ENCODE results near the gene RALB.
"Not testable (repeated sequence)": the region's sequence is repeated elsewhere in the genome, so short reads cannot be mapped to it uniquely, and the experiment has no call there.

Gene RALB

DNA sequence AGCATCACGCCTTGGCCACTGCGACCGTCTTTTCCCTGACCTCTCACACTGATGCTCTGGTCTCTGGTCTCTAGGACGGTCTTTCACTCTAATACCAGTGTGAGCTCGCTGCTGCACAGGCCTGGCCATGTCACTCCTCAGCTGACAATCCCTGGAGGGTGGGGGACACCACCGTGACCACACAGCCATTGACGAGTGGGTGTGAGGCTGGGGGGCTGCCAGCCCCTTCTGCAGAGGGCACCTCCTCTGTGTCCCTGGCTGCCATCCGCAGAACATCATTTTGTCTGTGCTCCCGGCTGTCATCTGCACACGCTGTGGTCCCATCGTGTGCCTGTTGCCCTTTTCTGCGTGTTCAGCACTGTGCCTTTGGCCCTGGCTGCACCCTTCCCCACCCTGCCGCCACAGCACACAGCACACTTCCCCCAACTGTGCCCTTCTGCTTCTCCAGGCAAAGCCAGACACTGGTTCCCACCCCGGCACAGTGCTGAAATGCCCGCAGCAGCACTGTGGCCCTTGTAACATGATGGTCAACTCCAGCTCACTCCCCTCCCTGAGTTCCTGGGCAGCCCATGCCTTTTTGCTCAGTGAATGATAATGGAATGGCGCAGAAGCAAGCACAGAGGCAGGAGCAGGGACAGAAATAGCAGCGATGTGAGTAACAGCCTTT is 62.8 kb downstream of the RALB start:
- DNase-seq (ENCODE audit: low spot score): no peak

DNA sequence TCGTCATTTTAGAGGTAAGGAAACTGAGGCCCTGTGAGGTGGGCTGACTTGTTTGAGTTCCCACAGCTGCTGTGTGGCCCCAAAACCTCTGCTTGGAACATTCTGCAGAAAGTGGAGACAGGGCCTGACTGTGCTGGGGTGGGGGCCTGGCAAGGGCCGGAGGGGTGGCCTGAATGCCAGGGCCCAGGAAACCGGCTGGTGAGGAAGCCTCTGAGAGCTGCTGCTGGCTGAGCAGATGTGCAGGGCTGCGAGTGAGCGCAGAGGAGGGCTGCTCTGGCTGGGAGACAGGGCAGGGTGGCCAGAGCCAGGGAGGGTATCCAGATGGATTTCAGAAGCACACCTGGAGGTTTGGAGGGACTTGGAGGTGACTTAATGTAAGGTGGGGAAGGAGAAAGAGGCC is 63.4 kb downstream of the RALB start:
- DNase-seq (ENCODE audit: low spot score): no peak

DNA sequence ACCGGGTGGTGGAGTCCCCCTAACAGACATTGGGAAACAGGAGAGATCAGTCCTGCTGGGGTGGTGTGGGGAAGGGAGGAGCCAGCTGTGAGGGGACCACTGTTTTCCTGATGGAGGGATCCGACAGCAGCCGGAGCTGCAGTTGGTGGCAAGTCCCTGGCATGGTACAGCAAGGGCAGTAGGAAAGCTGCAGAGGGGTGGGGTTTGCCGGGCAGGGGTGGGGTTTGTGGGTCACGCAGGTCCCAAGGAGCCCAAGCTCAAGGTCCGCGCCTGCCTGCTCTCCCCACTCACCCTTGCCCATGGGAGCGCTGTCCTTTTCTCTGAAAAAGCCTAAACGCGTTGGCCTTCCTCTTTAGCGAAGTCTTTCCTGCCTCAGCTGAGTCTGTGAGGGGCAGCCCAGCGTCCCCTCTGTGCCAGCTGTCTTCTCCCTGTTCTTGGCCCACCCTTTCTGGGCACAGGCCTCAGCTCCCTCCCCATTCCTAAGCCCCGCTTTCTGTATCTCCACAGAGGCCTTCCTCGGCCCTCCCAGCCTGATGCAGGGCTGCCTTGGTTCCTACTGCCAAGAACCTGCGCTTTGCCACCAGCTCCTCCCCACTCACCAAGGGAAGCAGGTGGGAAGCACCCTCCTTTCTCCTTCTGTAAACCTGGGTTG is 64.0 kb downstream of the RALB start:
- DNase-seq (ENCODE audit: low spot score): no peak

DNA sequence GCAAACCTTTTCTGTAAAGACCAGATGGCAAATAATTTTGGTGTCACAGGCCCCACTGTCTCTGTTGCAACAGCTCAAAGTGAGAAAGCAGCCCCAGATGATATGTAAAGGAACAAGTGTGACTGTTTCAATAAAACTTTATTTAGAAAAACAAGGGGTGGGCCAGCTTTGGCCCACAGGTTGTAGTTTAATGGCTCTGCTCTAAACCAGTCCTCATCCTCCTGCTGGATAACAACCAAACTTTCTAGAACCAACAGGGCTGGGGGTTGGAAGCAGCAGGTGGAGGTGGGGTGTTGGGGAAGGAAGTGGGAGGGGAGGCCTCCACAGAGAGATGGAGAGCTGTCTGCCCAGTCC is 64.5 kb downstream of the RALB start:
- DNase-seq (ENCODE audit: low spot score): no peak

DNA sequence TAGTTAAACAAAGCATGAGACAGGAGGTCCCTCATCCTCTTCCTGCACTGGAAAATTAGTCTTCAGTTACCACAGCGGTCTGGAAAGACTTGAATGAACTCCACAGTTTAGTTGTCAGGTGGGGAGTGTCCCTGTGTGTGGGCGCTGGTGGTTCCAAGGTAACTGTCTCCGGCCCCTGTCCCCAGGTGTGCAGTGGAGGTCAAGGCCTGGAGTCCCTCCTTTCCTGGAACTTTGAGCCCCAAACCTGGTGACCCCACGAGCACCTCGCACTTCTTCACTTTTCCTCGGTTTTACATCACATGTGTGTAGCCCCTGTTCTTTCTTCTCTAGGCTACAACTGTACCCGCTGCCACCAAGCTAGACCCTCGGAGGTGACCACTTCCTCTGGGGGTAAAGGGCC is 65.3 kb downstream of the RALB start:
- DNase-seq (ENCODE audit: low spot score): no peak

DNA sequence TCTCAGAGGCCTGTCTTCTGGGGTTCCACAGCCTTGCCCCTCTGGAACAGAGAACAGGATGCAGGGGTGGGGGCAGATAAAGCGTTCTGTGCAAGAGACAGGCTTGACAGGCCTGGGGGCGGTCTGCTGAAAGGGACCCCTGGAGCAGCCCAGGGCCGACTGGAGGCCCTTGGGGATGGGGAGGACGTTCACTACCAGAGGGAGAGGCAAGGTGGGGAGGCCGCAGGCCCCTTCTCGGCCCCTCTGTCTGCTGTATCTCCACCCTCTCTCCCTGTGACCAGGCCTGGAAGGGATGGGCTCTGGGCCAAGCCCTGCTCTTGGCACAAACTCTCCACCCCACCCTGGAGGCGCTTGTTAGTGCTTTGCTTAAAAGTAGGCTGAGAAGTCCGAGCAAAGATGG is 66.0 kb downstream of the RALB start:
- DNase-seq (ENCODE audit: low spot score): no peak

DNA sequence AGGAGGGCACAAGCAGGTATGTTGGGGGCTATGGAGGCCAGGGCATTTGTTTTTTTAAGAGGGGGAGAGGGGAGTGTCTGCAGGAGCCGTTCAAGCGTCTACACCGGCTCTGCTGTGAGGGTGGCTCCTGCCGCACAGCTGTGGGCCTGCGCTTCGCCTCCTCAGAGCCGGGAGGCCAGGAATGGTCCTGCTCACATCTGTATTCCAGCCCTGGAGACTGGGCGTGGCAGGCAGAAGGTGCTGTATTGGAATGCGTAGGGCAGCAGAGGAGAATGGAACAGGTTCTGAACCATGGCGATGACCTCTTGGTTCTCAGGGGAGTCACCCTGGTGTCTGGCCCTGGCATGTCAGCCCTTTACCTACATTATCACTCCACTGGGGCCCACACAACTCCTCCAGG is 66.5 kb downstream of the RALB start:
- no peak for DNase-seq (ENCODE audit: low spot score)

DNA sequence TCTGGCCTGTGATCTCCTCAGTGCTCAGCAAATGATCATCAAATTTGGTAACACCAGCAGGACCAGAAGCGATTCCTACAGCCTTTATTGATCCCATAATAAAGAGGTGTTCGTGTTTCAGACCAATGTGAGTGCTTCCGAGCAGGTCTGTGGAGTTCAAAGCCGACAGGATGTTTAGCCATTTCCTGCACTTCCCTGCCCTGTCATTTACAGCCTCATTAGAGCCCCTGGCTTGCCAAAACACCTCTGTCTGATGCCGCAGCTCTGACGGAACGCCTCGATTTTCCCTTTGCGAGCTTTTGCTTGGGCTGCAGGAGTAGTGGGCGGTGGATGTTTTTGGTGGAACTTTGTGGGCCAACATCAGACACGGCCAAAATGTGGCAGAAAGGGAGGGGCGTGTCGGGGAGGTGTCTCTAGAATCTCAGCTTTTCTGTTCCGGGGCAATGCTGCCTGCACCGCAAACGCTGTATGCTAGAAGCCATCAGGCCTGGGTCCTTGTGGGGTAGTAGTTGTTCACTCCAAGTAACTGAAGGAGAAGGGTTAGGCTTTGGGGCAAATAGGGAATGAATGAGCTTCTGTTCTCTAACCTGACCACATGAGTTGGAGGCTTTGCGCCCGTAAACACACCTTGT is 67.2 kb downstream of the RALB start:
- DNase-seq (ENCODE audit: low spot score): no peak

DNA sequence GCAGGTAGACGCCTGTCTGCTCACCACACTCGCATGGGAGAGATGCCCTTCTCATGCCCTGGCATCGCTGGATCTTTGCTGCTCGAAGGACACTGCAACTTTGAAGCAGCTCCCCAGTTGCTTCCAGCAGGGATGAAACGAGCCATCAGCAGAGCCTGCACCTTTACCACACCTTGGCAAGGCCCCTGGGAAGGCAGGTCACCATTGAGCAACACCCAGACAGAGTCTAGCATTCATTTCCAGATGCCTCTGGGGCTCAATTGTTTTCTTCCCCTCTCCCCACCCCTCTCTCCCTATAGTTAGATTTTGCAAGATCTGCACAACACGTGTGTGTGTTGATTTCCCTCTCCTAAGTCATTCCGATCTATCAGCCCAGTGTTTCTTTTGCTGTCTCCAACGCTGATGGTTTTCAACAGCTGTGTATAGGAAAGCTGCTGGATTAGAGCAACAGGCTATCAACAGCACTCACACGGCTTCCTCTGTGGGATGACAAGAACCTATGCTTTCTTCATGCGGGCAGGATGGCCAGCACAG is 67.7 kb downstream of the RALB start:
- DNase-seq (ENCODE audit: low spot score): no peak

DNA sequence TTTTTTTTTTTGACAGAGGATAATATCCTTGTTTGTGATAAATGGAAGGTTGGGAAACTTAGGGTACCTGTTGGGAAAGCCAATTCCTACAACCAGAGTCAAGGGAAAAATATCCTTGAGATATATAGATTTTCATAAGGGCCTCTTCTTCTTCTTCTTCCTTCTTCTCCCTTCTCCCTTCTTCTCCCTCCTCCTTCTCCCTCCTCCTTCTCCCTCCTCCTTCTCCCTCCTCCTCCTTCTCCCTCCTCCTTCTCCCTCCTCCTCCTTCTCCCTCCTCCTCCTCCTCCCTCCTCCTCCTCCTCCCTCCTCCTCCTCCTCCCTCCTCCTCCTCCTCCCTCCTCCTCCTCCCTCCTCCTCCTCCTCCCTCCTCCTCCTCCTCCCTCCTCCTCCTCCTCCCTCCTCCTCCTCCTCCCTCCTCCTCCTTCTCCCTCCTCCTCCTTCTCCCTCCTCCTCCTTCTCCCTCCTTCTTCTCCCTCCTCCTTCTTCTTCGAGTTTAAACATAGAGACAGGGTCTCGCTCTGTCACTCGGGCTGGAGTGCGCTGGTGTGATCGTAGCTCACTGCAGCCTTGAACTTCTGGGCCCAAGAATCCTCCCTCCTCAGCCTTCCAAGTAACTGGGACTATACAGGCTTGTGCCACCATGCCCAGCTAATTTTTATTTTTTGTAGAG is 68.4 kb downstream of the RALB start:
- not testable (repeated sequence) for DNase-seq (ENCODE audit: low spot score)

DNA sequence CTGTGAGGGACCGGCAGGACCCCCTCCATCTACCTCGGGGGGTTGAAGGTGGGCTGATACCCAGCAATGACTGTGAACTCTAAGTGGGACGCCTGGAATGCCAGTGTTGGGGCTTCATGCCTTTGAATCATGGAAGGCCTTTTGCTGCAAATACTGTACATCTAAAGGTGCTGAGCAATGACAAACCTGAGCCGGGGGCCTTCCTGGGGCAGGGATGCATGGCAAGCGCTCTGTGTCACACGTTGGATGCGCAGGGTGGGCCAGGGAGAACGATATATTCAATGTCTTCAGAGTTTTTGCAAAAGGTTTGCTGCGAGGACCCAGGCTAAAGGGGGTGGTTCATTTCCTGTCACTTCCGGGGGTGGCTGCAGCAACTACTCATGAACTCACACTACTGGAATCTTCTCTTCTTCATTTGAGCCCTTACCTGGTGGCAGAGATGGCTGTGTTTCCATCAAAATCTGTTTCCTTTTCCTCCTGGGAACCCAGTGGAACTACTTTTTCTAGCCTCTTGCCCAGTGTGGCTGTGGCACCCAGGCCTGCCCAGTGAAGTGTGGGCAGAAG is 69.2 kb downstream of the RALB start:
- no peak for DNase-seq (ENCODE audit: low spot score)

DNA sequence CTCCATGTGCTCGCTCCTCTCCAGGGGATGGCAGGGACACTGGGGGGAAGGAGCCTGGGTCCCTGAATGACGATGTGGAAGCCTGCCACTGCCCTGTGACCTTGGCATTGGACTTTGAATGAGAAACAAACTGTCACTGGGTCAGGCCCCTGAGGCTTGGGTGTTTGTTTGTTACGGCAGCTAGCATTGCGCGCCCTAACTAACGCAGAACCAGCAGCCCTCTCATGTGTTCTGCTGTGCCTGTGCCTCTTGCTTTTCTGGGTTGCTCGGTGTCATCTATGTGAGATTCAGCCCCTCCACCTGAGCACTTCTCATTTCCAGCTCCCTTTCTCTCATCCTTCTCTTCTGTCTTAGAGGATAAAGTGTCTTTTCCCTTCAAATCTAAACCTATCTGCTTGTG is 69.7 kb downstream of the RALB start:
- no peak for DNase-seq (ENCODE audit: low spot score)

DNA sequence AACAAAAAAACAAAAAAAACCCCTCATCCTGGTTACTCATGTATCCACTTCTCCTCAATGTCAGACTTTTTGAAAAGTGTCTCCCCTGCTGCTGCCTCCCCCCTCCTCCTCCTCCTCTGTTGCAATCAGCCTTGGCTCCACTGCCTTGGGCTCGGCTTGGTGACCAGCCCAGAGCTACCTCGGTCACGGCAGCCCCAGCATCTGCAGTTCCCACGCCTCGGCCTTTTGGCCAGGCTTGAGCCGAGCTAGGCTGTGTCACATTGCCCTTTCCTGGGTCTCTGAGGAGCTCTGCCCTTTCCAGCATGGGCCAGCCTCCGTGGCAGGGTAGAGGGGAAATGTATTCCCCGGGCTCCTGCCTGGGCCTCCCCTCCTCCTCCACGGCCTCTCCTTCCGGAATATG is 70.6 kb downstream of the RALB start:
- no peak for DNase-seq (ENCODE audit: low spot score)

DNA sequence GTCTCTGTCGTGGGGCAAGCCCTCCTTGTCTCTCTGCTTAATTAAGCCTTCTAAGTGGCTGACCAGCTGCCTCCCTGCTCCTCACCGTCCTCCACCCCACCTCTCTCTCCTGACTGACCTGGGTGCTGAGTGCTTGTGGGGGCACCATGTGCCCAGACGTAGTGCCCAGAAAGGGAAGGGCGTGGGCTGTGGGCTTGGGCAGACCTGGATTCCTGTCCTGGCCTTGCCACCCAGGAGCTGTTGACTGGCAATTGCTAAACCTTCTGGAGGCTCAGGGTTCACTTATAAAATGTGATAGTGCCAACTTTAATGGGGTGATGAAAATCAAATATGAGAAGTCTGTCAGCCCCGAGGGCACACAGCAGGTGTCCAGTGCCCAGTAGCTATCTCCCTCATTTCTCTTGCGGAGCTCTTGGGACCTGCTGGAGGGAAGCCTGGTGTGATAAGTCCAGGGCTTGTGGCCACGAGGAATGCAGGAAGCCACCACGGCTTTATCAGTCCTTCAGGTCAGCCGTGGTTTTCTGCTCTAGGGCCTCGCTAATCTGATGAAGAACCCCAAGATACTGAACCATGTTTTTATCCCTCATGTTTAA is 71.3 kb downstream of the RALB start:
- DNase-seq (ENCODE audit: low spot score): no peak

DNA sequence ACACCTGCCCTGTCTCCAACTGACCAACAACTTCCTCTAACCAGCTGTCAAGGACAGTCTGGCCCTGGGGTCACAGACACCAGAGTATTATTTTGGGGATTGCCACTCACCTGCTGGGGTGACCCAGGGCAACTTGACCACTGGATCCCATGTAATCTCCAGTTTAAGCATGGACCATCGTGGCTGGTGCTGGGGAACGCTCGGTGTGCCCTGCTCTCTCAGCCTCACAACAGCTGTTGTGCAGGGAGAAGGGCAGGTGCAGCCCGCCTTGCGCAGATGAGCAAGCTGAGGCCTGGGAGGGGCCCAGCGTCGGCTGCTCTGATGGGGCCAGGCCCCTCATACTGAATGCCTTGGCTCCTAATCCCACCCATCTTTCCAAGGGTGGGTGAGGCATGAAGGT is 72.3 kb downstream of the RALB start:
- DNase-seq (ENCODE audit: low spot score): no peak

DNA sequence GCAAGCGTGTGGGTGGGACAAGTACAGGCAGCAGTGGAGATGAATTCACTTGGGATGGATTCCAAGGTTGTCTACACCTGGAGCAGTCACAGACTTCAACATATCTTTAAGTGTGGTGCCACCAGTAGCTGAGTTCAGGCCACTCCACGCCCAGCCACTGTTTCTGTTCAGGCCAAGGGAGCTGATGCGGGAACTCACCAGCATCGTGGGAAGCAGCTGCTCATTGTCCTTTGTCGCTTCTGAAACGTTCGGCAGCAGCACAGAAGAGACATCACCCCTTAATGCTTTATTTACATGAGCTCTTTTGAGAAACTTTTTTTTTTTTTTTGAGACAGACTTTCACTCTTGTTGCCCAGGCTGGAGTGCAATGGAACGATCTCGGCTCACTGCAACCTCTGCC is 73.4 kb downstream of the RALB start:
- DNase-seq (ENCODE audit: low spot score): no peak

DNA sequence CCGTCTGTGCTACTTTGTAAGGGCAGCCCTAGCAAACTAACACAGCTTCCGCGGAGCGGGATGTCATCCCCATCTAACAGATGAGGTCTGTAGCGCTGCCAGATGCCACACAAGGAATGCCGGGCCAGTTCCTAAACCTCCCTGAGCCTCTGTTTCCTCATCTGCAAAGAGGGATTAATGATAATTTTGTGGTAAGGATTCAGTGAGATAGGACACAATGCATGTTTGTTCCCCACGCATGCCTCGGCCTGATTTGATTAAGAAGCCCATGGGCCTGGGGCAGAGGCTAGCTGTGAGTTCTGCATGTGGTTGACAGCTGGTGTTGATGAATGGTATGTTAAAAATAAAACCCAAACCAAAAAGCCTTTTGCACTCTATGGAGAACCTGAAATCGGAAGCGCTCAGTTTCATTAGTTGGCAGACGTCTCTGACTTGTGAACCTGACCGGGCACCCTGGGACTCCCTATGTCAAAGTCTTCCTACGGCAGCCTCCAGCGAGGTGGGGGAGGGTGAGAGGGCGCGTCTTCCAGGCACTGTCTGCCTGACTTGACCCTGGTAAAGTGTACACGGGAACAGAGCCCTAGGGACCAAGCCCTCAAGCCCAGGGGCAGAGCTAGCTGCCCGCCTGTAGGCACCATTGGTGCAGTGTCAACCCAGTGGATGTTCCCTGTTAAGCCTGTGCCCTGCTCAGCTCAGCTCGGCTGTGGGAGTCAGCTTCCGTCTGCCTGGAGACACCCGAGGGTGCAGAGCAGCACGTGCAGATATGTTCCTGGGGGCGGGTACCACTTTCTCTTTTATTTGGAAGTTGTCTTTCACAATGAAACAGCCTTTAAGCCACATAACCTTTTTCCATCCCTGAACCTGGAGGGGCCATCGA is 78.5 kb downstream of the RALB start:
- DNase-seq (ENCODE audit: low spot score): no peak

DNA sequence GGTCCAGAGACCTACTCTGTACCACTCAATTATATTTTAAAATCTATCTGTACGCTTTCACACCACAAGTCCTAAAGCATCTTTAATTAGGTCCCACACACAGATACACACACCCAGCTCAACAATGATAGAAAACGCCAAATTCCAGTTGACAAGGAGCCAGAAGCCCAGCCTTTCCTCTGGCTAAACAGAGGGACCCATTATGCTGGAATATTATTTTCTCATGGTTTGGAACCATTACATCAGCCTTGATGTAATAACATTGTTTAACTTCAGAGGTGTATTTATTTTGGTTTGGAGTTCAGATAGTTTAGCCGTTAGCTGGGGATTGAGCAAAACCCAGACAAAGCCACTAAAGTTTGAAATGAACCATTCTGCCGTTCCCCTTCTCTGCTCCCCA is 79.3 kb downstream of the RALB start:
- DNase-seq (ENCODE audit: low spot score): no peak

DNA sequence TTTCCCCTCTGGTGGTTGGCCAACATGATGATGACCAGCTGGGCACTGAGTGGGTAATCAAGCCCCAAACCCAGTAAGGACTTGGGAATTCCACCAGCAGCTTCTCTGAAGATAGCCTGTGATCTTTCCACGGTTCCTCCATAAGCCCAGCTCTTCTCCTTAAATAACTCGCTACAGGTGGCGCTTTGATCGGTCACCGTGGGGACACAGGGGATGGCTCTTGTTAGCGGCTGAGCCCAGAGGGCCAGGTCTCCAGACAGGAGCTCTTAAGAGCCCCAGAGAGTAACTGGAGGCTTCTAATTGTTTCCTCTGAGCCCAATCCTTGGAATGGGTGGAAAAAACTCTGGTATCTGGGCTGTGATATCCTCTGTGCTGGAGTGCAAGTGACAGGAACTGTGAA is 79.7 kb downstream of the RALB start:
- no peak for DNase-seq (ENCODE audit: low spot score)

DNA sequence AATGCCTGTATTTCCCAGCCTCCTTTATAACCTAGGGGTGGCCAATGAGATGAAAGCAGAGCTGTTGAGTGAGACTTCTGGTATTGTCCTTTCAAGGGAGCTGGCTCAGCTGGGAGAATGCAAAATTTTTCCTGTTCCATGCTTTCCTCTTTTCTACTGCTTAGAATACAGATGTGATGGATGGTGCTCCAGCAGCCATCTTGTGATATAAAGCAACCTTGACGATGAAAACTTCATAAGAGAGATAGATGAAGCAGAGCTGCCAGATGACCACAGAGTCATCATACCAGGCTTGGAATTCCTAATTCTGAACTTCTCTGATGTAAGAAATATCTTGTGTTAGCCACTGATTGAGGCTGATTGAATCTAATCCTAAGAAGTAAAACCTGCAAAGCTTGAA is 81.4 kb downstream of the RALB start:
- no peak for DNase-seq (ENCODE audit: low spot score)

DNA sequence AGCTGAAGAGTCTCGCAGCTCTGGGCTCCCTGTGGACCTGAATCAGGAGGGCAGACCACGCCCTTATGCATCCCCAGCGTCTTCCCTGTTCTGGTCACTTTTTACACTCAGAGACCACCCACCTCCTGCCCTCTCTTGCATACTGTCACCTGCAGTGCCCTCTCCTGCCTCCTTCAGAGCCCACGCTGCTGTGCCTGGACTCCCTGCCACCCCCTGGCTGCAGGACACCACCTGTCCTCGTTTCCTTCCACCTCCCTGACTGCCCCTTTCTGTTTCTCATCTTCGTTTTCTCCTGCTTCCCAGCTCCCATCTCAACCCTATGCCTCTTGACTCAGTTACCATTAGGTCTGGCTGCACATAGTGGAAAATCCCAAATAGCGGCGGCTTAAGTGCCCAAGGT is 84.1 kb downstream of the RALB start:
- DNase-seq (ENCODE audit: low spot score): no peak
